ENCODE results near the gene CTNNA3. TPM values are rescaled to one million over a fixed set of nuclear protein-coding genes. Genes with fewer than 3 reads are reported as not detected.

Gene CTNNA3
- polyA plus RNA-seq, 1 donor from 2014 or later: 0.14 TPM

GRCh38 chr10:67011981-67012380, 684.0 kb downstream of the CTNNA3 start:
- no peak overlapping the region for H2AFZ ChIP-seq (ENCODE audit: low read depth, low read length)
- H3K9me3 ChIP-seq (ENCODE audit: low read length): no peaks in the 10 kb centered on the region
- H3K27me3 ChIP-seq (ENCODE audit: insufficient read depth, low read depth, low read length): no peaks in the 10 kb centered on the region
- no peaks in the 10 kb centered on the region for H3F3A ChIP-seq (ENCODE audit: insufficient read depth, low read length, poor library complexity, severe bottlenecking)
- TF ChIP-seq MXI1 (conservative IDR thresholded peaks at IDR 0.05; ENCODE audit: poor library complexity, severe bottlenecking) (no peak), TAF1 (IDR thresholded peaks at IDR 0.05; ENCODE audit: low read depth) (no peak), SMC3 (conservative IDR thresholded peaks at IDR 0.05; ENCODE audit: poor library complexity) (no peak), RAD21 (conservative IDR thresholded peaks at IDR 0.05) (no peak), EP300 (conservative IDR thresholded peaks at IDR 0.05; ENCODE audit: poor library complexity, severe bottlenecking) (no peak), REST (IDR thresholded peaks at IDR 0.05; ENCODE audit: borderline replicate concordance) (no peak), EZH2 (IDR thresholded peaks at IDR 0.05; ENCODE audit: borderline replicate concordance, insufficient read depth, low read length, poor library complexity, severe bottlenecking) (no peak), POLR2AphosphoS5 (IDR thresholded peaks at IDR 0.05) (no peak)
- TF ChIP-seq, protein P1, sequence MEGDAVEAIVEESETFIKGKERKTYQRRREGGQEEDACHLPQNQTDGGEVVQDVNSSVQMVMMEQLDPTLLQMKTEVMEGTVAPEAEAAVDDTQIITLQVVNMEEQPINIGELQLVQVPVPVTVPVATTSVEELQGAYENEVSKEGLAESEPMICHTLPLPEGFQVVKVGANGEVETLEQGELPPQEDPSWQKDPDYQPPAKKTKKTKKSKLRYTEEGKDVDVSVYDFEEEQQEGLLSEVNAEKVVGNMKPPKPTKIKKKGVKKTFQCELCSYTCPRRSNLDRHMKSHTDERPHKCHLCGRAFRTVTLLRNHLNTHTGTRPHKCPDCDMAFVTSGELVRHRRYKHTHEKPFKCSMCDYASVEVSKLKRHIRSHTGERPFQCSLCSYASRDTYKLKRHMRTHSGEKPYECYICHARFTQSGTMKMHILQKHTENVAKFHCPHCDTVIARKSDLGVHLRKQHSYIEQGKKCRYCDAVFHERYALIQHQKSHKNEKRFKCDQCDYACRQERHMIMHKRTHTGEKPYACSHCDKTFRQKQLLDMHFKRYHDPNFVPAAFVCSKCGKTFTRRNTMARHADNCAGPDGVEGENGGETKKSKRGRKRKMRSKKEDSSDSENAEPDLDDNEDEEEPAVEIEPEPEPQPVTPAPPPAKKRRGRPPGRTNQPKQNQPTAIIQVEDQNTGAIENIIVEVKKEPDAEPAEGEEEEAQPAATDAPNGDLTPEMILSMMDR (IDR thresholded peaks at IDR 0.05; ENCODE audit: poor library complexity, severe bottlenecking): no peak
- H3K4me3 ChIP-seq (ENCODE audit: low read length): no peak overlapping the region
- H3K27ac ChIP-seq (ENCODE audit: low read length): no peak overlapping the region
- no peaks in the 10 kb centered on the region for H3K36me3 ChIP-seq (ENCODE audit: insufficient read depth, low read length)
- H3K79me2 ChIP-seq (replicated peaks; ENCODE audit: insufficient read depth, low read length): no peaks in the 10 kb centered on the region
- H3K9ac ChIP-seq (ENCODE audit: low read length): no peak overlapping the region
- H4K20me1 ChIP-seq (ENCODE audit: insufficient read depth): no peaks in the 10 kb centered on the region
- no peaks in the 10 kb centered on the region for H3K9me2 ChIP-seq (ENCODE audit: insufficient read depth, low read length)
- H3K4me2 ChIP-seq (ENCODE audit: low read length): no peak overlapping the region

- Histone ChIP-seq H3K9me2 (ENCODE audit: insufficient read depth, low read length) (no peaks in the 10 kb centered on the region), H3K9ac (ENCODE audit: low read length) (no peak overlapping the region), H3K4me3 (ENCODE audit: low read length) (no peak overlapping the region), H3K4me2 (ENCODE audit: low read length) (no peak overlapping the region), H2AFZ (ENCODE audit: low read depth, low read length) (no peak overlapping the region), H3K27me3 (ENCODE audit: insufficient read depth, low read depth, low read length) (no peaks in the 10 kb centered on the region), H3K27ac (ENCODE audit: low read length) (no peak overlapping the region), H3K9me3 (ENCODE audit: low read length) (no peaks in the 10 kb centered on the region), H4K20me1 (ENCODE audit: insufficient read depth) (no peaks in the 10 kb centered on the region), H3K36me3 (ENCODE audit: insufficient read depth, low read length) (no peaks in the 10 kb centered on the region), H3F3A (ENCODE audit: insufficient read depth, low read length, poor library complexity, severe bottlenecking) (no peaks in the 10 kb centered on the region), H3K79me2 (replicated peaks; ENCODE audit: insufficient read depth, low read length) (no peaks in the 10 kb centered on the region)
- TF ChIP-seq TAF1 (IDR thresholded peaks at IDR 0.05; ENCODE audit: low read depth) (no peak), RAD21 (conservative IDR thresholded peaks at IDR 0.05) (no peak), POLR2AphosphoS5 (IDR thresholded peaks at IDR 0.05) (no peak), EZH2 (IDR thresholded peaks at IDR 0.05; ENCODE audit: borderline replicate concordance, insufficient read depth, low read length, poor library complexity, severe bottlenecking) (no peak), EP300 (conservative IDR thresholded peaks at IDR 0.05; ENCODE audit: poor library complexity, severe bottlenecking) (no peak), REST (IDR thresholded peaks at IDR 0.05; ENCODE audit: borderline replicate concordance) (no peak), MXI1 (conservative IDR thresholded peaks at IDR 0.05; ENCODE audit: poor library complexity, severe bottlenecking) (no peak), SMC3 (conservative IDR thresholded peaks at IDR 0.05; ENCODE audit: poor library complexity) (no peak)
- TF ChIP-seq, protein P1 (IDR thresholded peaks at IDR 0.05; ENCODE audit: poor library complexity, severe bottlenecking): no peak
Observed at GRCh38 chr10:67011480-67011879, 684.5 kb downstream of the CTNNA3 start.
